TTC549 (cell line): Measurements from ENCODE around the gene MYL9.

Source experiments
- FAIRE-seq: peaks from 2 replicates; lab custom pipeline; 2012; peaks lifted over from hg19 to GRCh38; lab: Jason Lieb, UNC

Gene MYL9

GRCh38 chr20:36584018-36584481, 42.7 kb downstream of the MYL9 start:
- FAIRE-seq, result no peak

- FAIRE-seq, result no peak
Observed at GRCh38 chr20:36585410-36586125, 44.2 kb downstream of the MYL9 start.

- FAIRE-seq, result no peak
Observed at GRCh38 chr20:36587388-36588070, 46.2 kb downstream of the MYL9 start.

GRCh38 chr20:36591281-36591680, 50.0 kb downstream of the MYL9 start:
- no peak for FAIRE-seq

GRCh38 chr20:36591854-36592641, 50.7 kb downstream of the MYL9 start:
- FAIRE-seq, result no peak

GRCh38 chr20:36593347-36593929, 52.1 kb downstream of the MYL9 start:
- no peak for FAIRE-seq

GRCh38 chr20:36599912-36600345, 58.6 kb downstream of the MYL9 start:
- no peak for FAIRE-seq
